ENCODE data around the gene SOCS3.

SOCS3 gene

GRCh38 chr17:78362671-78363070 is 2.8 kb upstream of the SOCS3 start:
- peak; percentile 32 for TF ChIP-seq CTCF (IDR thresholded peaks at IDR 0.05; ENCODE audit: low read depth, low read length)
- Histone ChIP-seq H3K36me3 (no peaks in the 10 kb centered on the region), H3K27me3 (peaks cover 23% of the 10 kb centered on the region), H3K4me1 (peaks cover 8% of the 10 kb centered on the region; the same call in 1 of the 2 replicates), H3K9me3 (no peaks in the 10 kb centered on the region), H3K4me3 (ENCODE audit: low read depth, low read length) (no peak overlapping the region)
- no peak for DNase-seq

GRCh38 chr17:78362232-78362631 is 2.4 kb upstream of the SOCS3 start:
- no peaks in the 10 kb centered on the region for H3K36me3 ChIP-seq
- H3K4me3 ChIP-seq (ENCODE audit: low read depth, low read length) = no peak overlapping the region
- H3K27me3 ChIP-seq = peaks cover 23% of the 10 kb centered on the region
- peaks cover 8% of the 10 kb centered on the region; the same call in 1 of the 2 replicates for H3K4me1 ChIP-seq
- H3K9me3 ChIP-seq = no peaks in the 10 kb centered on the region
- no peak for DNase-seq
- TF ChIP-seq CTCF (IDR thresholded peaks at IDR 0.05; ENCODE audit: low read depth, low read length) = no peak

GRCh38 chr17:78361225-78361701 is 1.4 kb upstream of the SOCS3 start:
- no peaks in the 10 kb centered on the region for H3K9me3 ChIP-seq
- no peak for TF ChIP-seq CTCF (IDR thresholded peaks at IDR 0.05; ENCODE audit: low read depth, low read length)
- DNase-seq = no peak
- H3K4me3 ChIP-seq (ENCODE audit: low read depth, low read length) = no peak overlapping the region
- peaks cover 23% of the 10 kb centered on the region for H3K27me3 ChIP-seq
- H3K36me3 ChIP-seq = no peaks in the 10 kb centered on the region
- peaks cover 6% of the 10 kb centered on the region; the same call in 1 of the 2 replicates for H3K4me1 ChIP-seq

- peak; percentile 95 for DNase-seq
- H3K4me3 ChIP-seq (ENCODE audit: low read depth, low read length) = peak overlapping the region; percentile 50
- H3K9me3 ChIP-seq = no peaks in the 10 kb centered on the region
- H3K27me3 ChIP-seq = peaks cover 23% of the 10 kb centered on the region
- no peaks in the 10 kb centered on the region for H3K36me3 ChIP-seq
- H3K4me1 ChIP-seq = 0 out of 2 replicates have a peak, but pooled peaks cover 3% of the 10 kb centered on the region
- TF ChIP-seq CTCF (IDR thresholded peaks at IDR 0.05; ENCODE audit: low read depth, low read length) = peak; percentile 82
Measured at GRCh38 chr17:78360371-78361224, 721 bp upstream of the SOCS3 start.

GRCh38 chr17:78359321-78359996 is 418 bp downstream of the SOCS3 start:
- H3K36me3 ChIP-seq = no peaks in the 10 kb centered on the region
- DNase-seq = peak; percentile 32
- H3K27me3 ChIP-seq = peaks cover 23% of the 10 kb centered on the region
- 0 out of 2 replicates have a peak, but pooled peaks cover 3% of the 10 kb centered on the region for H3K4me1 ChIP-seq
- no peaks in the 10 kb centered on the region for H3K9me3 ChIP-seq
- H3K4me3 ChIP-seq (ENCODE audit: low read depth, low read length) = peak overlapping the region; percentile 55
- no peak for TF ChIP-seq CTCF (IDR thresholded peaks at IDR 0.05; ENCODE audit: low read depth, low read length)
